Neural crest cell (in vitro differentiated cells): Measurements from ENCODE around the gene CD276. TPM values are rescaled to one million over a fixed set of nuclear protein-coding genes. Genes with fewer than 3 reads are reported as not detected.

ENCODE experiments used
- DNase-seq: peaks from one replicate; pipeline ENCODE4 v3.0.0; 2021; ENCODE audit warnings: low read depth, mixed read lengths, low spot score
- H3K27ac Mint-ChIP-seq: one replicate; pipeline ENCODE4 v1.8.0; 2021; ENCODE audit warnings: mild to moderate bottlenecking, mixed read lengths; ENCODE audit not compliant: unreplicated experiment
- H3K27me3 Mint-ChIP-seq: 2 replicates; pipeline ENCODE4 v1.8.0; 2021; ENCODE audit warnings: low read depth, mild to moderate bottlenecking, mixed read lengths
- H3K36me3 Mint-ChIP-seq: 2 replicates; pipeline ENCODE4 v1.8.0; 2021; ENCODE audit warnings: low read depth, mild to moderate bottlenecking, mixed read lengths
- H3K4me1 Mint-ChIP-seq: 2 replicates; pipeline ENCODE4 v1.8.0; 2021; ENCODE audit warnings: mixed read lengths
- H3K4me3 Mint-ChIP-seq: one replicate; pipeline ENCODE4 v1.8.0; 2021; ENCODE audit warnings: mild to moderate bottlenecking, mixed read lengths
- H3K9me3 Mint-ChIP-seq: 2 replicates; pipeline ENCODE4 v1.8.0; 2021; ENCODE audit warnings: mixed read lengths
- total RNA-seq: library from RNA; stranded (reverse); gene quantifications from 2 replicates; pipeline ENCODE4 v1.2.1, GENCODE V29; 2021
- TF ChIP-seq, protein P1 (sequence below): fragments of 200-600 bp; sonication (generic); conservative IDR thresholded peaks from 2 replicates; pipeline ENCODE4 v1.5.0; 2021; ENCODE audit warnings: antibody characterized with exemption, mild to moderate bottlenecking

CD276 gene
- total RNA-seq, 1 donor from 2014 or later: 199 TPM

DNA sequence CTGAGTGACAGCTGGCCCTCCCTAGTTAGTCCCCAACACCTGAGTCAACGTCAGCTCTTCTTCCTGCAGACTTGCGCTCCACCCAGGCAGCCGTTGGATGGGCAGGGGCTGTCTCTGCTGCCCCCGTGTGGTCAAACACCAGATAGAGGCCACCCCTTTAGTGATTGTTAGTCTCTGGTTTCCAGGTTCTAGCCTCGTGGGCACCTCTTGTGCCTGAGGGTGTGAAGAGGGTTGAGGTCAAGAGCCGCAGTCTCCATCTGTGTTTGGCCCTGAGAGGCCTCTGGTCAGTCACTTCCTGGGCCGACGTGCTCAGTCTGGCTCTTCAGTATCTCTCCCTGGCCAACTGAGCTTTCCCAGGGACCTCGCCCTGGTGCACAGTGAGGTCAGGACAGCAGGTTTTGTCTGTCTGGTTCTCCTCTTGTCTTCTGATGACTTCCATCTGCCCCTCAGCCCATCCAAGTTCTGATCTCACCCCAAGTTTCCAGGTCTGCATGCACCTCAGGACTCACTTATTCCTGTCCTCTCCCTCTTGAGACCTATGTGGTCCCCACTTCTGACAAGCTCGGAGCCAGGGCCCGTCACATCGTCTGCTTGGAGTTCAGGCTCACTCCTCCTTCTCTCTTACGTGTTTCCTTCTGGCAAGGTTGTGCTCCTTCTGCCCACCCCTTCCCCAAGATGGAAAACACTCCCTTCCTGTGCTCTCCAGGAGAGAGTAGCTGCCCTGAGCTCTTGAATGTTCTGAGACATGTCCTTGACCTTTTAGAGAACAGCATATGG is 20.9 kb downstream of the CD276 start:
- H3K27ac Mint-ChIP-seq: peak overlapping the region; percentile 11
- TF ChIP-seq, protein P1, sequence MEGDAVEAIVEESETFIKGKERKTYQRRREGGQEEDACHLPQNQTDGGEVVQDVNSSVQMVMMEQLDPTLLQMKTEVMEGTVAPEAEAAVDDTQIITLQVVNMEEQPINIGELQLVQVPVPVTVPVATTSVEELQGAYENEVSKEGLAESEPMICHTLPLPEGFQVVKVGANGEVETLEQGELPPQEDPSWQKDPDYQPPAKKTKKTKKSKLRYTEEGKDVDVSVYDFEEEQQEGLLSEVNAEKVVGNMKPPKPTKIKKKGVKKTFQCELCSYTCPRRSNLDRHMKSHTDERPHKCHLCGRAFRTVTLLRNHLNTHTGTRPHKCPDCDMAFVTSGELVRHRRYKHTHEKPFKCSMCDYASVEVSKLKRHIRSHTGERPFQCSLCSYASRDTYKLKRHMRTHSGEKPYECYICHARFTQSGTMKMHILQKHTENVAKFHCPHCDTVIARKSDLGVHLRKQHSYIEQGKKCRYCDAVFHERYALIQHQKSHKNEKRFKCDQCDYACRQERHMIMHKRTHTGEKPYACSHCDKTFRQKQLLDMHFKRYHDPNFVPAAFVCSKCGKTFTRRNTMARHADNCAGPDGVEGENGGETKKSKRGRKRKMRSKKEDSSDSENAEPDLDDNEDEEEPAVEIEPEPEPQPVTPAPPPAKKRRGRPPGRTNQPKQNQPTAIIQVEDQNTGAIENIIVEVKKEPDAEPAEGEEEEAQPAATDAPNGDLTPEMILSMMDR: peak; percentile 86
- peaks cover 15% of the 10 kb centered on the region for H3K36me3 Mint-ChIP-seq
- no peaks in the 10 kb centered on the region for H3K9me3 Mint-ChIP-seq
- H3K27me3 Mint-ChIP-seq: no peaks in the 10 kb centered on the region
- peaks cover 9% of the 10 kb centered on the region for H3K4me1 Mint-ChIP-seq
- H3K4me3 Mint-ChIP-seq: no peak overlapping the region
- DNase-seq: peak; percentile 63

DNA sequence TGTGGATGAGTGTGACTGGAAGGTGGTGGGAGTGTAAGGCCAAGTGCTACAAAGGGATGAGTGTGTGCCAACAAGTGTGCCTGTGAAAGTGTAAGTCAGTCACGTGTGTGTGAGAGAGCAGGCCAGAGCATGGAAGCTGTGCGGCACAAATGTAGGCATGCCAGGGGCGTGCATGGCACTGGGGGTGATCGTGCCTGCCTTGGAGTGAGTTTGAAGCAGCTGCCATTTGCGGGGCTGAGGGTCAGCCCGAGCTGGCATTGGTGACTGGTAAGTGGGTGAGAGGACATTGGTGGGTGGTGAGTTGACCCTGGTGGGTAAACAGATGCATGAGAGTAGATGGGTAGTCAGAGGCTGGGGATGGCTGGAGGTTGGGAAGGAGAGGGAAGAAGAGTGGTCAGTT is 24.5 kb downstream of the CD276 start:
- Mint-ChIP-seq H3K4me3 (no peak overlapping the region), H3K36me3 (peaks cover 21% of the 10 kb centered on the region), H3K27me3 (no peaks in the 10 kb centered on the region), H3K9me3 (no peaks in the 10 kb centered on the region), H3K27ac (peak overlapping the region; percentile 3), H3K4me1 (peaks cover 5% of the 10 kb centered on the region)
- no peak for DNase-seq
- TF ChIP-seq, protein P1: no peak

GRCh38 chr15:73709241-73709640 is 25.1 kb downstream of the CD276 start:
- Mint-ChIP-seq H3K36me3 (peaks cover 21% of the 10 kb centered on the region), H3K27me3 (no peaks in the 10 kb centered on the region), H3K4me1 (peaks cover 5% of the 10 kb centered on the region), H3K9me3 (no peaks in the 10 kb centered on the region), H3K27ac (no peak overlapping the region), H3K4me3 (no peak overlapping the region)
- no peak for DNase-seq
- TF ChIP-seq, protein P1: no peak

GRCh38 chr15:73709686-73710085 is 25.5 kb downstream of the CD276 start:
- H3K27ac Mint-ChIP-seq: no peak overlapping the region
- peaks cover 21% of the 10 kb centered on the region for H3K36me3 Mint-ChIP-seq

DNA sequence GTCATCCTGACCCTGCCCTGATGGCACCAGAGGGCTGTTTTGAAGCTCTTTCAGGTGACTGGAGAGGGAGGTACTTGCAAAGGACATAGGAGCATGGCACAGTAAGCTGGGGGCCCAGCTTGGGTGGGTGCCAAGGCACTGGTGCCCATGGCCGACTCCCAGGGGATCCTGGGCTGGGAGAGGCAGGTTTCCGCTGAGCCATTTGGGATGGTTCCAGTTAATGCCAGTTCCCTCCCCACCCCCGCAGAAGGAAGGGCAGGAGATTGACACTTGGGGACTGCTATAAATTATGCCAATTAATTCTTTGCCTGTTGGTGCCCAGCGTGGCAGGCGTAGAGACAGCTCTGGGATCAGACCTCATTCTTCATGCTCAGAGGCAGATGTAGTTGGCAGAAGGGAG is 26.1 kb downstream of the CD276 start:
- Mint-ChIP-seq H3K9me3 (no peaks in the 10 kb centered on the region), H3K27ac (no peak overlapping the region), H3K27me3 (no peaks in the 10 kb centered on the region), H3K36me3 (peaks cover 18% of the 10 kb centered on the region), H3K4me1 (no peaks in the 10 kb centered on the region), H3K4me3 (no peak overlapping the region)
- no peak for DNase-seq
- TF ChIP-seq, protein P1: no peak

More at GRCh38 chr15:73709686-73710085, 25.5 kb downstream of the CD276 start:
- TF ChIP-seq, protein P1: no peak
- Mint-ChIP-seq H3K9me3 (no peaks in the 10 kb centered on the region), H3K4me3 (no peak overlapping the region), H3K4me1 (peaks cover 4% of the 10 kb centered on the region), H3K27me3 (no peaks in the 10 kb centered on the region)
- DNase-seq: no peak
